Astrocyte (in vitro differentiated cells and primary cell): ENCODE results near the gene SYNM. TPM values are rescaled to one million over a fixed set of nuclear protein-coding genes. Genes with fewer than 3 reads are reported as not detected.

ENCODE experiments used
- DNase-seq: peaks from one replicate; pipeline ENCODE4 v3.0.0-alpha.2; 2010; ENCODE audit warnings: low read depth
- FAIRE-seq: peaks from 2 replicates; lab custom pipeline; 2011; peaks lifted over from hg19 to GRCh38; lab: Jason Lieb, UNC
- H2AFZ ChIP-seq: 2 replicates; pipeline ENCODE4 v1.6.0; 2012; ENCODE audit warnings: low read depth, low read length, inconsistent platforms
- H3K27ac ChIP-seq: 2 replicates; pipeline ENCODE4 v1.5.1; 2011; ENCODE audit warnings: low read depth, low read length, inconsistent platforms
- H3K27me3 ChIP-seq: 2 replicates; pipeline ENCODE4 v1.6.0; 2011; ENCODE audit warnings: low read length, inconsistent platforms; ENCODE audit not compliant: insufficient read depth
- H3K36me3 ChIP-seq: 2 replicates; pipeline ENCODE4 v1.5.1; 2011; ENCODE audit warnings: low read length, inconsistent platforms; ENCODE audit not compliant: insufficient read depth
- H3K4me1 ChIP-seq: 2 replicates; pipeline ENCODE4 v1.5.1; 2011; ENCODE audit warnings: low read length, inconsistent platforms; ENCODE audit not compliant: insufficient read depth
- H3K4me2 ChIP-seq: 2 replicates; pipeline ENCODE4 v1.6.0; 2012; ENCODE audit warnings: low read length, inconsistent platforms
- H3K4me3 ChIP-seq: 2 replicates; pipeline ENCODE4 v1.5.1; 2011; ENCODE audit warnings: low read depth, mild to moderate bottlenecking, low read length, inconsistent platforms; ENCODE audit not compliant: insufficient read depth
- H3K79me2 ChIP-seq: 2 replicates; pipeline ENCODE4 v1.6.0; 2012; ENCODE audit warnings: mild to moderate bottlenecking, low read length, inconsistent platforms; ENCODE audit not compliant: insufficient read depth
- H3K9ac ChIP-seq: 2 replicates; pipeline ENCODE4 v1.6.0; 2012; ENCODE audit warnings: mild to moderate bottlenecking, low read length, inconsistent platforms
- H3K9me3 ChIP-seq: 2 replicates; pipeline ENCODE4 v1.5.1; 2012; ENCODE audit warnings: low read depth, mild to moderate bottlenecking, low read length, inconsistent platforms; ENCODE audit not compliant: insufficient read depth
- H4K20me1 ChIP-seq: 2 replicates; pipeline ENCODE4 v1.6.0; 2012; ENCODE audit warnings: low read length, inconsistent platforms; ENCODE audit not compliant: insufficient read depth
- H3K27ac Mint-ChIP-seq: one replicate; pipeline ENCODE4 v1.8.0; 2021; ENCODE audit warnings: mild to moderate bottlenecking, mixed read lengths; ENCODE audit not compliant: unreplicated experiment
- H3K27me3 Mint-ChIP-seq: one replicate; pipeline ENCODE4 v1.8.0; 2021; ENCODE audit warnings: low read depth, mixed read lengths; ENCODE audit not compliant: unreplicated experiment
- H3K36me3 Mint-ChIP-seq: one replicate; pipeline ENCODE4 v1.8.0; 2021; ENCODE audit warnings: low read depth, mixed read lengths; ENCODE audit not compliant: unreplicated experiment
- H3K4me1 Mint-ChIP-seq: one replicate; pipeline ENCODE4 v1.8.0; 2021; ENCODE audit warnings: low read depth, mixed read lengths; ENCODE audit not compliant: unreplicated experiment
- H3K4me3 Mint-ChIP-seq: one replicate; pipeline ENCODE4 v1.8.0; 2021; ENCODE audit warnings: mild to moderate bottlenecking, moderate library complexity, mixed read lengths; ENCODE audit not compliant: unreplicated experiment
- H3K9me3 Mint-ChIP-seq: one replicate; pipeline ENCODE4 v1.8.0; 2021; ENCODE audit warnings: mild to moderate bottlenecking, mixed read lengths; ENCODE audit not compliant: unreplicated experiment
- CTCF ChIP-seq: IDR thresholded peaks from 2 replicates; pipeline ENCODE4 v1.5.1; 2011; ENCODE audit warnings: low read depth, mild to moderate bottlenecking, inconsistent platforms, low read length, moderate library complexity; ENCODE audit not compliant: insufficient read depth
- EZH2 ChIP-seq: IDR thresholded peaks from 2 replicates; pipeline ENCODE4 v1.6.1; 2012; ENCODE audit warnings: mild to moderate bottlenecking, low read length, inconsistent platforms; ENCODE audit not compliant: insufficient read depth
- total RNA-seq: library from RNA; stranded (reverse); gene quantifications from 2 replicates; pipeline ENCODE4 v1.2.1, GENCODE V29; 2021

The SYNM gene
- total RNA-seq, 1 donor from 2014 or later = 9.7 TPM

GRCh38 chr15:99101501-99101900, 3.4 kb upstream of the SYNM start:
- no peak overlapping the region for H3K4me3 ChIP-seq
- TF ChIP-seq CTCF (no peak), EZH2 (no peak)
- H3K27ac Mint-ChIP-seq = no peak overlapping the region
- DNase-seq = no peak
- peaks cover 49% of the 10 kb centered on the region for H3K27me3 Mint-ChIP-seq
- H4K20me1 ChIP-seq = peaks cover 4% of the 10 kb centered on the region
- no peaks in the 10 kb centered on the region for H3K36me3 Mint-ChIP-seq
- H3K27me3 ChIP-seq = peaks cover 7% of the 10 kb centered on the region
- no peak overlapping the region for H3K27ac ChIP-seq
- no peak overlapping the region for H3K4me3 Mint-ChIP-seq
- no peaks in the 10 kb centered on the region for H3K9me3 Mint-ChIP-seq
- no peak for FAIRE-seq
- no peak overlapping the region for H2AFZ ChIP-seq
- no peaks in the 10 kb centered on the region for H3K79me2 ChIP-seq
- H3K4me1 ChIP-seq = peaks cover 8% of the 10 kb centered on the region
- H3K4me1 Mint-ChIP-seq = no peaks in the 10 kb centered on the region
- H3K4me2 ChIP-seq = no peak overlapping the region
- H3K36me3 ChIP-seq = no peaks in the 10 kb centered on the region
- no peak overlapping the region for H3K9ac ChIP-seq
- H3K9me3 ChIP-seq = peaks cover 2% of the 10 kb centered on the region

- no peak for DNase-seq
- TF ChIP-seq CTCF (no peak), EZH2 (no peak)
- Histone ChIP-seq H3K79me2 (no peaks in the 10 kb centered on the region), H3K27ac (no peak overlapping the region), H3K9me3 (peaks cover 2% of the 10 kb centered on the region), H3K36me3 (no peaks in the 10 kb centered on the region), H3K27me3 (peaks cover 7% of the 10 kb centered on the region), H4K20me1 (peaks cover 15% of the 10 kb centered on the region), H2AFZ (no peak overlapping the region), H3K4me1 (peaks cover 8% of the 10 kb centered on the region), H3K9ac (no peak overlapping the region), H3K4me2 (no peak overlapping the region), H3K4me3 (no peak overlapping the region)
- Mint-ChIP-seq H3K4me1 (no peaks in the 10 kb centered on the region), H3K27ac (no peak overlapping the region), H3K36me3 (no peaks in the 10 kb centered on the region), H3K9me3 (no peaks in the 10 kb centered on the region), H3K4me3 (no peak overlapping the region), H3K27me3 (peaks cover 45% of the 10 kb centered on the region)
- FAIRE-seq = no peak
Observed at GRCh38 chr15:99102332-99103235, 2.3 kb upstream of the SYNM start.

GRCh38 chr15:99103279-99103678, 1.6 kb upstream of the SYNM start:
- Histone ChIP-seq H3K27me3 (peaks cover 7% of the 10 kb centered on the region), H3K9ac (no peak overlapping the region), H3K4me2 (no peak overlapping the region), H3K4me3 (no peak overlapping the region), H3K4me1 (peaks cover 8% of the 10 kb centered on the region), H2AFZ (no peak overlapping the region), H3K9me3 (peaks cover 2% of the 10 kb centered on the region), H3K27ac (no peak overlapping the region), H3K79me2 (no peaks in the 10 kb centered on the region), H4K20me1 (peaks cover 16% of the 10 kb centered on the region), H3K36me3 (no peaks in the 10 kb centered on the region)
- no peaks in the 10 kb centered on the region for H3K4me1 Mint-ChIP-seq
- no peak for TF ChIP-seq CTCF
- TF ChIP-seq EZH2 = no peak
- no peak overlapping the region for H3K4me3 Mint-ChIP-seq
- no peaks in the 10 kb centered on the region for H3K9me3 Mint-ChIP-seq
- H3K36me3 Mint-ChIP-seq = no peaks in the 10 kb centered on the region
- H3K27ac Mint-ChIP-seq = no peak overlapping the region
- DNase-seq (no peak), FAIRE-seq (no peak)
- H3K27me3 Mint-ChIP-seq = peaks cover 38% of the 10 kb centered on the region
